ENCODE results near the gene PTGIS. TPM values are rescaled to one million over a fixed set of nuclear protein-coding genes. Genes with fewer than 3 reads are reported as not detected.

Gene PTGIS
- total RNA-seq, 8 experiments from 2014 or later, result 0.22 to 36.5 (median 1.3) TPM

DNA sequence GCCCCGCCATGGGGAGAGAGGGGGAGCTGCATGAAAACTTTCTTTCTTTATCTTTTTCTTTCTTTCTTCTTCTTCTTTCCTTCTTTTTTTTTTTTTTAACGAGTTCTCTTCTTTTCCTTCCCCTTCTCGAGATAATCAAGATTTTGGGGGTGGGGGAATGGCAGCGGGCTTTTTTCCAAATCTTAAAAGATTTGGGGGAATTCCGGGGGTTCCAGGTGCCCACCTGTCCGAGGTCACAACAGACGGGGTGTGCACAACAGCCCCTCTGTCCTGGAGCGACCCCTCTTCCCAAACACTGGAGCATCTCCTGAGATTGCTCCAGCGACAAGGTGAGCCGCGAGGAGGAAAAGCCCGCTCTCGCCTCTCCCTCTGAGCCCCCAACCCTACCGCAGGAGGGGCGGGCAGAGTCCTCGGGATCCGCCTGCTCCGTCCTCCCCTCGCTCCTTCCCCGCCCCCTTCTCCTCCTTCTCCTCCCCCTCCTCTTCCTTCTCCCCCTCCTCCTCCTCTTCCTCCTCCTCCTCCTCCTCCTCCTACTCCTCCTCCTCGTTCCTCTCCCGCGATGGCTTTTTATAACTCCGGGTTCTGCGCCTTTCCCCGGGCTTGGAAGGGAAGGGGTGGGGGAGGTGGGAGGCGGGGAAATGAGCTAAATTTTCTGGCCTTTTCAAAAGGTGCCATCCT, 84.8 kb downstream of the PTGIS start:
- WGBS, 10 experiments, result 0 to 6% (median 5%) methylated on average over 1 to 8 of the region's 27 CpGs; no CpG with 5 or more reads in 3 of the 10 experiments
- in situ Hi-C loops (cut with MboI; ENCODE audit: low pct_unique_long_range_greater_than_20kb in 2 of 9, low sequenced_read_pairs in 9 of 9, unreplicated experiment in 9 of 9), result loop anchor here in 2 of 9 experiments (10.0 to 25.0 kb wide), 2 partner anchors 146 to 148 kb away; no protein-coding TSS in a partner anchor
- Histone ChIP-seq H3K4me1 (replicated peaks in 1 of 2) (peaks cover 0 to 8% of the 10 kb centered on the region in 2 donors), H3K27ac (no peak overlapping the region), H3K4me3 (peak overlapping the region; percentile 41 to 60 (median 48))
- ATAC-seq (replicated peaks in 6 of 8), result peak in 2 of 8 experiments; percentile 7 to 10

DNA sequence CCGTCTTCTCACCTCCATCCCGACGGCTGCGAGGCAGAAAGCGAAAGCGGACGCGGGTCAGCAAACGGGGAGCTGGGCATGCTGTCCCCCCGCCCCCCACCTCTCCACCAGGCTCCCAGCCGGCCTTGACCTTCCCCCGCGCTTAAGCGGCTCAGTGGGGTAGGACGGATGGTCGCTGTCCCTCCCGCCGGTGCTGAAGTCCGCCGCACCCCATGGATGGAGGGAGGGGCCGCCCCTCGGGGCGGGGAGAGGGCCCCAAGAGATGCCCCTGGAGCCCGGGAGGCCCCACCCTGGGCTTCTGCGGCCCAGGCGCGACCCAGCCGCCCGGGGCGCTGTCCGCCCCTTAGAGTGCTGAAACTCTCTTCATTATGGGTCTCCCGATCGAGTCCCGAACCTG, 85.3 kb downstream of the PTGIS start, which contains the start of gene KCNB1:
TSS of gene KCNB1 (minus strand) at position 48 of the 397 bp plus-strand sequence. CDS start 188 bp downstream, outside the sequence.
- peak within 1 kb of the TSS; percentile 41 to 60 (median 48) for H3K4me3 ChIP-seq
- no peak within 1 kb of the TSS for H3K27ac ChIP-seq
- WGBS, 10 experiments, result 0 to 11% (median 6%) methylated on average over 3 to 10 of the region's 34 CpGs; no CpG with 5 or more reads in 4 of the 10 experiments

DNA sequence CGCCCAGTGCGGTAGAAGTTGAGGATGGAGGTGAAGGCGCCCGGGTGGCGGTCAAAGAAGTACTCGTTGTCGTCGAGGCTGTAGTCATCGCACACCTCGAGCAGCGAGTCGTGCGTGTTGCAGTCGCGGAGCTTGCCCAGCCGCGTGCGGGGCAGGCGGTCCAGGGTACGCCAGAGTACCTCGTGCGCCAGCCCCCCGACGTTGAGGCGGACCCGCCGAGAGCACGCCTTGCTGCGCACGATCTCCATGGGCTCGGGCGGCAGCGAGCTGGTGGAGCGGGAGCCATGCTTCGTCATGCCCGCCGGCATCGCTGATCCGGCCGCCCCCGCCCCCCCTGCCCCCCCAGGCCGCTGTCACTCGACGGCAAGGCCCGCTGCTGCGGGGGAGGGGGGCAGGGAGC, 85.8 kb downstream of the PTGIS start:
- no peak overlapping the region for H3K27ac ChIP-seq
- peak overlapping the region in 1 of 5 donors; percentile 48 for H3K4me3 ChIP-seq
- 100% methylated on average over 3 of the region's 46 CpGs; no CpG with 5 or more reads in 9 of the 10 experiments for WGBS, 10 experiments
- ATAC-seq (replicated peaks in 6 of 8), result no peak
- in situ Hi-C loops (cut with MboI; ENCODE audit: low pct_unique_long_range_greater_than_20kb in 2 of 9, low sequenced_read_pairs in 9 of 9, unreplicated experiment in 9 of 9), result loop anchor here in 2 of 9 experiments (10.0 to 25.0 kb wide), 2 partner anchors 145 to 147 kb away; no protein-coding TSS in a partner anchor
- peaks cover 0 to 9% of the 10 kb centered on the region in 2 donors for H3K4me1 ChIP-seq (replicated peaks in 1 of 2)

More for the DNA sequence above, 85.3 kb downstream of the PTGIS start, which contains the start of gene KCNB1:
- peaks cover 0 to 9% of the 10 kb centered on the region in 2 donors for H3K4me1 ChIP-seq (replicated peaks in 1 of 2)
- ATAC-seq (replicated peaks in 6 of 8), result peak; percentile 35 to 70 (median 48)
- in situ Hi-C loops (cut with MboI; ENCODE audit: low pct_unique_long_range_greater_than_20kb in 2 of 9, low sequenced_read_pairs in 9 of 9, unreplicated experiment in 9 of 9), result loop anchor here in 2 of 9 experiments (10.0 to 25.0 kb wide), 2 partner anchors 145 to 148 kb away; no protein-coding TSS in a partner anchor

DNA sequence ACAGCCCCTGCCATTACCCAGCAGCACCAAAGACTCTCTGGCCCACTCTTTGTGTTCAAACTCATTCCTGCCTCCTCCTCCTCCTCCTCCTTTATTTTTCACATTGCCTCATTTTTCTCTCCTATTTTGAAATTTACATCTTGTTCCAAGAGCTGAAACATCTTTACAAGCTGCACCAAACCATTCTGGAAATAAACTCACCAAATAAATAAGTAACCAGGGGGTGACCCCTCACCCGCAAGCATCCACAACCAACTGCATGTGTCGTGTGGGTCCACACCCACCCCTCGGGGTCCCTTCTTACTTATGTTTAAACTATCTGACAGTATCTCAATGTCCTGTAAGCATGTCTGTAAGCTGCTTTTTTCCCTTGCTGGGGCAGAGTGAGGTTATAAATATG, 86.8 kb downstream of the PTGIS start:
- in situ Hi-C loops (cut with MboI; ENCODE audit: low pct_unique_long_range_greater_than_20kb in 2 of 9, low sequenced_read_pairs in 9 of 9, unreplicated experiment in 9 of 9), result loop anchor here in 2 of 9 experiments (10.0 to 25.0 kb wide), 2 partner anchors 144 to 146 kb away; no protein-coding TSS in a partner anchor
- no peak overlapping the region for H3K4me3 ChIP-seq
- 0 to 100% (median 66%) methylated on average over 1 to 3 of the region's 3 CpGs; no CpG with 5 or more reads in 4 of the 10 experiments for WGBS, 10 experiments
- no peak for ATAC-seq (replicated peaks in 6 of 8)
- H3K27ac ChIP-seq, result no peak overlapping the region
- peaks cover 0 to 9% of the 10 kb centered on the region in 2 donors for H3K4me1 ChIP-seq (replicated peaks in 1 of 2)

DNA sequence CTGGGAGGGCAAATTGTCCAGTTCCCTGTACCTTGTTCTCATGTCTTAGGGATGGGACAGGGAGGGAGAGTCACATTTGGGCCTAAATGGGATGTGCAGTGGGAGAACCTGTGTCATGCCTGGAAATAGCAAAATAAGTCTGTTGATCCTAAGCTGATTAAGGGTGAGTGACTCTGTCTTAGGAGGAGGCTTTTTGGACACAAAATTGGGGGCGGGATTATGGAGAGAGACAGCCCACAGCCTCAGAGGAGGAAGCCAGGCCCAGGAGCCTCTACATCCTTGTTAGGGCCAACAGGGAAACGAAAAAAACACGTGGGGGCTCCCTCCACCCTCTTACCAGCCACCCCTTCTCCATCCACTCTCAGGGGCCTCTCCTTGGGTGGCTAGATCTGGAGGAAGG, 87.7 kb downstream of the PTGIS start:
- in situ Hi-C loops (cut with MboI; ENCODE audit: low pct_unique_long_range_greater_than_20kb in 2 of 9, low sequenced_read_pairs in 9 of 9, unreplicated experiment in 9 of 9), result loop anchor here in 2 of 9 experiments (10.0 to 25.0 kb wide), 2 partner anchors 143 to 145 kb away; no protein-coding TSS in a partner anchor
- no peak overlapping the region for H3K4me3 ChIP-seq
- H3K27ac ChIP-seq, result no peak overlapping the region
- ATAC-seq (replicated peaks in 6 of 8), result no peak
- WGBS, 10 experiments, result 46 to 100% (median 57%) methylated on average over 1 to 3 of the region's 3 CpGs; no CpG with 5 or more reads in 5 of the 10 experiments
- peaks cover 0 to 9% of the 10 kb centered on the region in 2 donors for H3K4me1 ChIP-seq (replicated peaks in 1 of 2)

DNA sequence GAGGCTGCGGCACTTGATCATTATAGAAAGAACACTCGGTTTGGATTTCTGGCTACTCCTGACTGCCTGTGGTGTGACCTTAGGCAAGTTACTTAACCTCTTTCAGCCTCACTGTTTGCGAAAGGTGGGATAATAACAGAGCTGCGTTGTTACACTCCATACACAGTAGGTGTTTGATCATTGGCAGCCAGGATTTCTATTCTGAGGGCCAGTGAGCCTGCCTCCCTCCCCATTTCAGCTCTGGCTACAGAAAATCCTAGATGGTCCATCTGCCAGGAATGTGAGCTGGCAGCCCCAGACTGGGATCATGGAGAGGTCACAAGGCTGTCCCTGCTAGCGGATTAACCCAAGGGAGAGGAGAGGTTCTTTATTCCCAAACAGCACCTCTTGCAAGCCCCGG, 88.2 kb downstream of the PTGIS start:
- ATAC-seq (replicated peaks in 6 of 8), result no peak
- in situ Hi-C loops (cut with MboI; ENCODE audit: low pct_unique_long_range_greater_than_20kb in 2 of 9, low sequenced_read_pairs in 9 of 9, unreplicated experiment in 9 of 9), result loop anchor here in 2 of 9 experiments (10.0 to 25.0 kb wide), 2 partner anchors 142 to 145 kb away; no protein-coding TSS in a partner anchor
- H3K4me3 ChIP-seq, result no peak overlapping the region
- peaks cover 0 to 9% of the 10 kb centered on the region in 2 donors for H3K4me1 ChIP-seq (replicated peaks in 1 of 2)
- WGBS, 10 experiments, result 20 to 92% (median 68%) methylated on average over 2 to 5 of the region's 6 CpGs; no CpG with 5 or more reads in 2 of the 10 experiments
- H3K27ac ChIP-seq, result no peak overlapping the region

DNA sequence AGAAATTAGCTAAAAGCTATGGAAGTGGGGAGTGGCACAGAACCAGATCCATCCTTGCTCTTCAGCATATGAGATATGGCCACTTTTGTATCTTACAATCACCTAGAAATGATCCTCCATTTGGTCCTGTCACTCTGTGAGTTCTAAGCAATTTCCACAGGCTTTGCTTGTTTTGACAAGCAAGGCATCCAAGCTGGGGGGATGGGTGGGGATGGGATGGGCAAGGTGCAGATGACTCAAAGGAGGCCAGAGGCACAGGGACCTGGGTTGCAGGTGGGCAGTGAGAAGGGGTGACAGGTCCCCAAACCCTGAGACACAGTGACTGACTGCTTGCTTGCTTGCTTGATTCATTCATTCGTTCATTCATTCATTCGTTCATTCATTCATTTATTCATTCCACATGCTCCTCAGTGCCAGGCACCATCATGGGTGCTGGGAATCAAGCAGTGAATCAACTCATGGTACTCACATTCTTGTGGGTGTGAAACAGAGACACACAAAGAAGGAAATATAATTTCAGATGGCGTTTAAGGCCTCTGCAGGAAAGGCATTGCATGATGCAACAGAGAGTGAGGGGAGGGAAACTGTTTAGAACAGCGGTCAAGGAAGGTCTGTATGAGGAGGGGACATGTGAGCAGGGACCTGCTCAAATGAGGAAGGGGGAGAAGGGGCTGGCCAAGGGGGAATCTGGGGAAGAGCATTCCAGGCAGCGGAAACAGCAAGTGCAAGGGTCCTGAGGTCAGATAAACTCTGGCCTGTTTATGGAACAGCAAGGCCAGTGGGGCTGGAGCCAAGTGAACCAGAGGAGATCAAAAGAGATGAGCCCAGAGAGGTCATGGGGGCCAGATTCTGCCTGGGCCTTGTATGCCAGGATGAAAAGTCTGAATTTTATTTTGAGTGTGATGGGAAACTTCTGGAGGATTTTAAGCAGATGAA, 88.9 kb downstream of the PTGIS start:
- no peak overlapping the region for H3K27ac ChIP-seq
- 0 to 100% (median 79%) methylated on average over 1 to 4 of the region's 5 CpGs; no CpG with 5 or more reads in 2 of the 10 experiments for WGBS, 10 experiments
- peaks cover 0 to 9% of the 10 kb centered on the region in 2 donors for H3K4me1 ChIP-seq (replicated peaks in 1 of 2)
- in situ Hi-C loops (cut with MboI; ENCODE audit: low pct_unique_long_range_greater_than_20kb in 2 of 9, low sequenced_read_pairs in 9 of 9, unreplicated experiment in 9 of 9), result loop anchor here in 1 of 9 experiments (25.0 kb wide), 1 partner anchor 142 kb away; no protein-coding TSS in a partner anchor
- no peak overlapping the region for H3K4me3 ChIP-seq
- no peak for ATAC-seq (replicated peaks in 6 of 8)

DNA sequence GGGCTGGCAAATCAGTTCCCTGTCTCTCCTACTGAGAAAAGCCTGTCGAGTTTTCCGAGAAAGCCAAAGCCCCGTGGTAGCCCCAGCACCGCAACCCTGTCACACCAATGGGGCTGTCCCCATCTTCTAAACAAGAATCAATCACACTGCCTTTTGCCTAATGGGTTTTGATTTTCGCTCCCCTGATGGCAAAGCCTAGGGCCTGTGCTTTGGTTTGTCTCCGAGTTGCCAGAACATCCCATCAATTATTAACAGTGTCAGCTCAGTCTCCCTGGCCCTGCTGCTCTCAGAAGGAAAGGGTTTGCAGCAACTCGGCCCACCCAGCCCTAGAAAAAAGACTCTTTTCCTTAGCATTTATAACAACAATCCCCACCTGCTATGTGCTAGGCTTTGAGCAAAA, 89.7 kb downstream of the PTGIS start:
- H3K27ac ChIP-seq, result no peak overlapping the region

DNA sequence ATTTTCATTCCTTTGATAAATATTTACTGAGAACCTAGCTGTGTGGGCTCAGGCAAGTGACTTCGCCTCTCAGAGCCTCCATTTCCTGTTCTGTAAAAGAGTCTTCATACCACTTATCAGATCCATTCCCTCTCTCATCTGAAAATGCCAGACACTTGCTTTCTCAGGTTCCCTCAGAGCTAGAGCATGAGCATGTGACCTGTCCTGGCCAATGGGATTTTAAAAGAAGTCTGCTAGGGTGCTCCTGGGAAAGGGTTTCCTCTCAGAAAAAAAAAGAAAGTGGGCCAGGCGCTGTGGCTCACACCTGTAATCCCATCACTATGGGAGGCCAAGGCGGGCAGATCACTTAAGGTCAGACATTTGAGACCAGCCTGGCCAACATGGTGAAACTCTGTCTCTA, 90.7 kb downstream of the PTGIS start:
- Histone ChIP-seq H3K4me3 (no peak overlapping the region), H3K4me1 (replicated peaks in 1 of 2) (peaks cover 0 to 9% of the 10 kb centered on the region in 2 donors), H3K27ac (no peak overlapping the region)
- in situ Hi-C loops (cut with MboI; ENCODE audit: low pct_unique_long_range_greater_than_20kb in 2 of 9, low sequenced_read_pairs in 9 of 9, unreplicated experiment in 9 of 9), result loop anchor here in 1 of 9 experiments (25.0 kb wide), 1 partner anchor 140 kb away; no protein-coding TSS in a partner anchor
- 42 to 100% (median 80%) methylated on average over 1 to 3 of the region's 3 CpGs; no CpG with 5 or more reads in 5 of the 10 experiments for WGBS, 10 experiments
- ATAC-seq (replicated peaks in 6 of 8), result no peak

More for the DNA sequence above, 89.7 kb downstream of the PTGIS start:
- H3K4me3 ChIP-seq, result no peak overlapping the region
- peak in 3 of 8 experiments; percentile 22 to 27 (median 23) for ATAC-seq (replicated peaks in 6 of 8)
- WGBS, 10 experiments, result 0 to 25% (median 18%) methylated on average over 1 to 5 of the region's 7 CpGs; no CpG with 5 or more reads in 3 of the 10 experiments
- peaks cover 0 to 9% of the 10 kb centered on the region in 2 donors for H3K4me1 ChIP-seq (replicated peaks in 1 of 2)
- in situ Hi-C loops (cut with MboI; ENCODE audit: low pct_unique_long_range_greater_than_20kb in 2 of 9, low sequenced_read_pairs in 9 of 9, unreplicated experiment in 9 of 9), result loop anchor here in 1 of 9 experiments (25.0 kb wide), 1 partner anchor 141 kb away; no protein-coding TSS in a partner anchor

DNA sequence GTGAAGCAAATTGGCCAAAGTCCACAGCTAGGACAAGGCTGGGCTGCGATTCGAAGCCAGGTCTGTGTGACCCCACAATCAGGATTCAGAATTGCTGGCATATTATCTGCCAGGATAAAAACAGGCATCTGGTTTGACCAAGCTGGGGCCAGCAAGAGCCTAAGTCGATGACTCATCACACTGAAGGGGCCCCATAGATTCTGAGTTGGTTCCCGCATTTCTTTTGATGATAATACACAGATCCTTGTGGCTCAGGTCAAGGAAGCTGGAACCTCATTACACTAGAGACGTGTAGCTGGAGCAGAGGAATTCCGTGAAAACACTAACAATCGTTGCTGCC, 92.0 kb downstream of the PTGIS start:
- no peak overlapping the region for H3K27ac ChIP-seq
- WGBS, 10 experiments, result 40 to 79% (median 58%) methylated on average over 1 to 6 of the region's 7 CpGs; no CpG with 5 or more reads in 3 of the 10 experiments
- peak in 1 of 8 experiments; percentile 32 for ATAC-seq (replicated peaks in 6 of 8)
- no peak overlapping the region for H3K4me3 ChIP-seq
- in situ Hi-C loops (cut with MboI; ENCODE audit: low pct_unique_long_range_greater_than_20kb in 2 of 9, low sequenced_read_pairs in 9 of 9, unreplicated experiment in 9 of 9), result loop anchor here in 1 of 9 experiments (25.0 kb wide), 1 partner anchor 139 kb away; no protein-coding TSS in a partner anchor
- H3K4me1 ChIP-seq (replicated peaks in 1 of 2), result peaks cover 0 to 9% of the 10 kb centered on the region in 2 donors

DNA sequence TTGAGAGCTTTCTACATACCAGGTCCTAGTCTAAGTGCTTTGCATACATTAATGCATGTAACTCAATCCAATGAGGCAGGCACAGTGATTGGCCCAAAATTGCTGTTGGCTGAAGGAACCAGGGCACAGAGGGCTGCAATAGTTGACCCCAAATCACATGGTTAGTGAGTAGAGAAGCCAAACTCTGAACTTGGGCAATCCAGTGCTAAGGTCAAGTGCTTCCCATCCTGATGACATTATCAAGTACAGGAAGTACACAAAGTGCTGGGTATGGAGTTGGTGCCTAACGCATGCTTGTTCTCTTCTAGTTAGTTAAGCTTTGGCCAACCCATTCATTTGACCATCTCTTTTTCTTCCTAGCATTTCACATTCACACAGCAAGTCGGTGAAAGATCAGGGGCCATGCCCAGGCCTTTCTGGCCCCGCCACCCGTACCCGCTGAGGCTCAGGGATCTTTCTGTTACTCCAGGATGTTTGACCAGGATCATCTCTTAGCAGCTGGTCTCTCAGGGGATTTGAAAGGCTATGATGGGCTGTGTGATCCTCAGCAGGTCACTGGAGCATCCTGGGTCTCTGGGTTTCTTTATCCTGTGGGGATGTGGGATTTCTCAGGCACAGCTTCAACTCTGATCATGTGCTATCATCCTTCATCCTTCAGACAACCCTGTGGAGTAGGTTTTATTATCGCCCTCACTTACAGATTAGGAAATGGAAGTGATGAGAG, 92.5 kb downstream of the PTGIS start:
- 0 to 100% (median 75%) methylated on average over 1 to 5 of the region's 6 CpGs; no CpG with 5 or more reads in 2 of the 10 experiments for WGBS, 10 experiments
- Histone ChIP-seq H3K4me1 (replicated peaks in 1 of 2) (peaks cover 0 to 9% of the 10 kb centered on the region in 2 donors), H3K27ac (no peak overlapping the region), H3K4me3 (no peak overlapping the region)
- ATAC-seq (replicated peaks in 6 of 8), result no peak
- in situ Hi-C loops (cut with MboI; ENCODE audit: low pct_unique_long_range_greater_than_20kb in 2 of 9, low sequenced_read_pairs in 9 of 9, unreplicated experiment in 9 of 9), result loop anchor here in 1 of 9 experiments (25.0 kb wide), 1 partner anchor 138 kb away; no protein-coding TSS in a partner anchor

Measured in motor neuron (in vitro differentiated cells).